SK-N-SH (cell line): Measurements from ENCODE around the gene SOX10.

Source experiments
- CHD2 ChIP-seq: fragments of 150-350 bp; IDR thresholded peaks from 2 replicates; pipeline ENCODE4 v1.6.1; 2018; ENCODE audit warnings: low read length; ENCODE audit not compliant: partially characterized antibody
- EZH2phosphoT487 ChIP-seq: fragments of 200-600 bp; sonication (generic); IDR thresholded peaks from 2 replicates; pipeline ENCODE4 v1.6.1; 2017; ENCODE audit warnings: low read depth, mixed run types, mild to moderate bottlenecking, antibody characterized with exemption, moderate library complexity, borderline replicate concordance
- SIN3A ChIP-seq: IDR thresholded peaks from 2 replicates; pipeline ENCODE4 v1.6.1; 2012; ENCODE audit warnings: low read depth, mild to moderate bottlenecking, low read length, moderate library complexity, borderline replicate concordance
- TAF1 ChIP-seq: IDR thresholded peaks from 2 replicates; pipeline ENCODE4 v1.6.1; 2012; ENCODE audit warnings: low read depth, mild to moderate bottlenecking, low read length, moderate library complexity, borderline replicate concordance
- YY1 ChIP-seq: IDR thresholded peaks from 2 replicates; pipeline ENCODE4 v1.4.0; 2012; ENCODE audit warnings: low read depth, mild to moderate bottlenecking
- TF ChIP-seq, protein P1 (sequence below): fragments of 200-600 bp; sonication (generic); IDR thresholded peaks from 2 replicates; pipeline ENCODE4 v1.6.1; 2017; ENCODE audit warnings: antibody characterized with exemption, mild to moderate bottlenecking, moderate library complexity
- TF ChIP-seq, protein P2 (sequence below): IDR thresholded peaks from 2 replicates; pipeline ENCODE4 v1.4.0; 2012; ENCODE audit warnings: low read depth, borderline replicate concordance
- TF ChIP-seq, protein P3 (sequence below): IDR thresholded peaks from 2 replicates; pipeline ENCODE4 v1.4.0; 2012; ENCODE audit warnings: low read depth

DNA sequence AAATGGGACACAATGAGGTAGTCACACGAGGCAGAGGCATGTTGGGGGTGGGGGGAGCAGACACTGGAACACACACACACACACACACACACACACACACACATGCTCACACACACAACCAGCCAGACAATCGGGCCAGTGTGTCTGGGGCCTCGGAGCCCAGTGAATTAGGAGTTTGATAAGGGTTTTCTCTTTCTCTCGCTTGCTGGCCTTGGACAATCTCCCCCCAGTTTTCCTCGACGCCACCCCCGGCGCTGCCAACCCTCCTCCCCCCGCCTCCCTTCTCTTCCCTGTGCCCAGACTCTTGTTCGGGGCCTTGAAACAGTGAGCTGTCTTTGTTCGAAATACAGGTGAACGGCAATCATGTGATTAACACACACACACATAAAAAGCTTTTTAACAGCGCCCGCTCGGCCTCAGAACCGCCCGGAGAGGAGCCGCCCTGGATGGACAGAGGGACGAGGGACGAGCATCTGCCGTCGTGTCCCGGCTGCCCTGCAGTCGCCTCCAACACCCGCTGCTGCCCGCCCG is 1.5 kb upstream of the SOX10 start:
- TF ChIP-seq CHD2 = no peak
- no peak for TF ChIP-seq YY1
- TF ChIP-seq, protein P1, sequence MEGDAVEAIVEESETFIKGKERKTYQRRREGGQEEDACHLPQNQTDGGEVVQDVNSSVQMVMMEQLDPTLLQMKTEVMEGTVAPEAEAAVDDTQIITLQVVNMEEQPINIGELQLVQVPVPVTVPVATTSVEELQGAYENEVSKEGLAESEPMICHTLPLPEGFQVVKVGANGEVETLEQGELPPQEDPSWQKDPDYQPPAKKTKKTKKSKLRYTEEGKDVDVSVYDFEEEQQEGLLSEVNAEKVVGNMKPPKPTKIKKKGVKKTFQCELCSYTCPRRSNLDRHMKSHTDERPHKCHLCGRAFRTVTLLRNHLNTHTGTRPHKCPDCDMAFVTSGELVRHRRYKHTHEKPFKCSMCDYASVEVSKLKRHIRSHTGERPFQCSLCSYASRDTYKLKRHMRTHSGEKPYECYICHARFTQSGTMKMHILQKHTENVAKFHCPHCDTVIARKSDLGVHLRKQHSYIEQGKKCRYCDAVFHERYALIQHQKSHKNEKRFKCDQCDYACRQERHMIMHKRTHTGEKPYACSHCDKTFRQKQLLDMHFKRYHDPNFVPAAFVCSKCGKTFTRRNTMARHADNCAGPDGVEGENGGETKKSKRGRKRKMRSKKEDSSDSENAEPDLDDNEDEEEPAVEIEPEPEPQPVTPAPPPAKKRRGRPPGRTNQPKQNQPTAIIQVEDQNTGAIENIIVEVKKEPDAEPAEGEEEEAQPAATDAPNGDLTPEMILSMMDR = no peak
- no peak for TF ChIP-seq EZH2phosphoT487
- TF ChIP-seq, protein P2, sequence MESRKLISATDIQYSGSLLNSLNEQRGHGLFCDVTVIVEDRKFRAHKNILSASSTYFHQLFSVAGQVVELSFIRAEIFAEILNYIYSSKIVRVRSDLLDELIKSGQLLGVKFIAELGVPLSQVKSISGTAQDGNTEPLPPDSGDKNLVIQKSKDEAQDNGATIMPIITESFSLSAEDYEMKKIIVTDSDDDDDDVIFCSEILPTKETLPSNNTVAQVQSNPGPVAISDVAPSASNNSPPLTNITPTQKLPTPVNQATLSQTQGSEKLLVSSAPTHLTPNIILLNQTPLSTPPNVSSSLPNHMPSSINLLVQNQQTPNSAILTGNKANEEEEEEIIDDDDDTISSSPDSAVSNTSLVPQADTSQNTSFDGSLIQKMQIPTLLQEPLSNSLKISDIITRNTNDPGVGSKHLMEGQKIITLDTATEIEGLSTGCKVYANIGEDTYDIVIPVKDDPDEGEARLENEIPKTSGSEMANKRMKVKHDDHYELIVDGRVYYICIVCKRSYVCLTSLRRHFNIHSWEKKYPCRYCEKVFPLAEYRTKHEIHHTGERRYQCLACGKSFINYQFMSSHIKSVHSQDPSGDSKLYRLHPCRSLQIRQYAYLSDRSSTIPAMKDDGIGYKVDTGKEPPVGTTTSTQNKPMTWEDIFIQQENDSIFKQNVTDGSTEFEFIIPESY = no peak
- TF ChIP-seq, protein P3, sequence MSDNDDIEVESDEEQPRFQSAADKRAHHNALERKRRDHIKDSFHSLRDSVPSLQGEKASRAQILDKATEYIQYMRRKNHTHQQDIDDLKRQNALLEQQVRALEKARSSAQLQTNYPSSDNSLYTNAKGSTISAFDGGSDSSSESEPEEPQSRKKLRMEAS = no peak
- no peak for TF ChIP-seq SIN3A
- TF ChIP-seq TAF1 = no peak
